OCI-M2 (cell line): Measurements from ENCODE around the gene CACNA1E.

Source experiments
- DNase-seq: peaks from one replicate; lab custom pipeline; 2025; ENCODE audit not compliant: unreplicated experiment; lab: John Stamatoyannopoulos, UW

CACNA1E gene

GRCh38 chr1:181675918-181676190 is 192.5 kb downstream of the CACNA1E start:
- DNase-seq, result no peak

- DNase-seq, result no peak
Observed at GRCh38 chr1:181676269-181676668, 193.0 kb downstream of the CACNA1E start.

GRCh38 chr1:181680332-181680731 is 197.0 kb downstream of the CACNA1E start:
- no peak for DNase-seq

GRCh38 chr1:181680871-181681270 is 197.6 kb downstream of the CACNA1E start:
- no peak for DNase-seq

GRCh38 chr1:181685211-181685610 is 201.9 kb downstream of the CACNA1E start:
- no peak for DNase-seq

GRCh38 chr1:181701891-181702290 is 218.6 kb downstream of the CACNA1E start:
- no peak for DNase-seq

GRCh38 chr1:181704546-181704945 is 221.2 kb downstream of the CACNA1E start:
- DNase-seq, result no peak

- no peak for DNase-seq
Observed at GRCh38 chr1:181711820-181712219, 228.5 kb downstream of the CACNA1E start.

- no peak for DNase-seq
Observed at GRCh38 chr1:181712711-181713110, 229.4 kb downstream of the CACNA1E start.

GRCh38 chr1:181714428-181714827 is 231.1 kb downstream of the CACNA1E start:
- DNase-seq, result no peak

GRCh38 chr1:181718034-181718433 is 234.7 kb downstream of the CACNA1E start:
- no peak for DNase-seq

- no peak for DNase-seq
Observed at GRCh38 chr1:181726320-181727012, 243.1 kb downstream of the CACNA1E start.

- no peak for DNase-seq
Observed at GRCh38 chr1:181730606-181731005, 247.3 kb downstream of the CACNA1E start.

- no peak for DNase-seq
Observed at GRCh38 chr1:181732218-181732990, 249.1 kb downstream of the CACNA1E start.

- no peak for DNase-seq
Observed at GRCh38 chr1:181733486-181733885, 250.2 kb downstream of the CACNA1E start.

GRCh38 chr1:181737056-181737455 is 253.7 kb downstream of the CACNA1E start:
- DNase-seq, result no peak

GRCh38 chr1:181739214-181739613 is 255.9 kb downstream of the CACNA1E start:
- DNase-seq, result no peak

- no peak for DNase-seq
Observed at GRCh38 chr1:181742426-181742825, 259.1 kb downstream of the CACNA1E start.

- DNase-seq, result no peak
Observed at GRCh38 chr1:181743878-181744312, 260.6 kb downstream of the CACNA1E start.

- DNase-seq, result no peak
Observed at GRCh38 chr1:181746224-181746623, 262.9 kb downstream of the CACNA1E start.

- no peak for DNase-seq
Observed at GRCh38 chr1:181748013-181748412, 264.7 kb downstream of the CACNA1E start.

- DNase-seq, result no peak
Observed at GRCh38 chr1:181754103-181754502, 270.8 kb downstream of the CACNA1E start.

- no peak for DNase-seq
Observed at GRCh38 chr1:181759481-181759880, 276.2 kb downstream of the CACNA1E start.
